WTC11 (cell line): ENCODE data around the gene RPL29. TPM values are rescaled to one million over a fixed set of nuclear protein-coding genes. Genes with fewer than 3 reads are reported as not detected.

ENCODE experiments used
- ATAC-seq: fragments of 200-7000 bp; cut with Tn5 transposase; 2 replicates; pipeline ENCODE4 v1.10.0; 2021; ENCODE audit warnings: mild to moderate bottlenecking, moderate library complexity
- CTCF ChIA-PET: fragments of 300-600 bp; sonication (Branson Sonifier 250); formaldehyde crosslinking; loops from one replicate; lab custom pipeline; 2021; ENCODE audit warnings: antibody characterized with exemption; lab: Charles Lee
- POLR2A ChIA-PET: fragments of 350-600 bp; sonication (Branson Sonifier 250); formaldehyde crosslinking; loops from one replicate; lab custom pipeline; 2021; ENCODE audit warnings: antibody characterized with exemption; lab: Charles Lee
- DNase-seq: peaks from one replicate; pipeline ENCODE4 v3.0.0; 2021; ENCODE audit warnings: low spot score
- H3K27ac Mint-ChIP-seq: 2 replicates; pipeline ENCODE4 v1.8.0; 2021; ENCODE audit warnings: mixed read lengths
- H3K27me3 Mint-ChIP-seq: 2 replicates; pipeline ENCODE4 v1.8.0; 2021; ENCODE audit warnings: low read depth, mild to moderate bottlenecking, moderate library complexity, mixed read lengths
- H3K36me3 Mint-ChIP-seq: 2 replicates; pipeline ENCODE4 v1.8.0; 2021; ENCODE audit warnings: mixed read lengths
- H3K4me1 Mint-ChIP-seq: 2 replicates; pipeline ENCODE4 v1.8.0; 2022; ENCODE audit warnings: mixed read lengths
- H3K4me3 Mint-ChIP-seq: 2 replicates; pipeline ENCODE4 v1.8.0; 2021; ENCODE audit warnings: mild to moderate bottlenecking, moderate library complexity, mixed read lengths
- H3K9me3 Mint-ChIP-seq: 2 replicates; pipeline ENCODE4 v1.8.0; 2021; ENCODE audit warnings: mixed read lengths
- CBFB ChIP-seq: sonication (generic); formaldehyde crosslinking; IDR thresholded peaks from 2 replicates; pipeline ENCODE4 v1.8.1; 2022; ENCODE audit warnings: mild to moderate bottlenecking, low read depth, missing genetic modification reagents
- HMGA2 ChIP-seq: fragments of 250-450 bp; sonication (Bioruptor Pico); IDR thresholded peaks from 2 replicates; pipeline ENCODE4 v1.4.0; 2021; ENCODE audit warnings: mild to moderate bottlenecking, moderate library complexity
- KAT7 ChIP-seq: sonication (generic); formaldehyde crosslinking; IDR thresholded peaks from 2 replicates; pipeline ENCODE4 v1.8.1; 2023; ENCODE audit warnings: missing genetic modification reagents, mild to moderate bottlenecking, borderline replicate concordance
- MXD4 ChIP-seq: fragments of 250-450 bp; sonication (Bioruptor Pico); IDR thresholded peaks from 2 replicates; pipeline ENCODE4 v1.8.0; 2021; ENCODE audit warnings: mild to moderate bottlenecking, moderate library complexity, borderline replicate concordance
- PRRX2 ChIP-seq: fragments of 250-450 bp; sonication (Bioruptor Pico); IDR thresholded peaks from 2 replicates; pipeline ENCODE4 v1.8.0; 2021; ENCODE audit warnings: mild to moderate bottlenecking
- SMAD3 ChIP-seq: sonication (generic); formaldehyde crosslinking; IDR thresholded peaks from 2 replicates; pipeline ENCODE4 v1.8.0; 2022; ENCODE audit warnings: missing genetic modification reagents, mild to moderate bottlenecking, borderline replicate concordance
- TP53 ChIP-seq: sonication (generic); formaldehyde crosslinking; IDR thresholded peaks from 2 replicates; pipeline ENCODE4 v1.8.1; 2023; ENCODE audit warnings: mild to moderate bottlenecking, missing genetic modification reagents
- ZMAT4 ChIP-seq: fragments of 250-450 bp; sonication (Bioruptor Pico); IDR thresholded peaks from 2 replicates; pipeline ENCODE4 v1.9.0; 2021; ENCODE audit warnings: mild to moderate bottlenecking
- ZNF317 ChIP-seq: sonication (generic); formaldehyde crosslinking; IDR thresholded peaks from 2 replicates; pipeline ENCODE4 v1.8.1; 2023; ENCODE audit warnings: low read depth, mild to moderate bottlenecking, moderate library complexity, missing genetic modification reagents, borderline replicate concordance
- ZNF396 ChIP-seq: fragments of 250-450 bp; sonication (Bioruptor Pico); IDR thresholded peaks from 2 replicates; pipeline ENCODE4 v1.8.0; 2021; ENCODE audit warnings: mild to moderate bottlenecking, moderate library complexity, borderline replicate concordance
- total RNA-seq: library from RNA; stranded (reverse); gene quantifications from 3 replicates; pipeline ENCODE4 v1.2.3, GENCODE V29; 2021
- TF ChIP-seq, protein P1 (sequence below): sonication (generic); formaldehyde crosslinking; IDR thresholded peaks from 2 replicates; pipeline ENCODE4 v1.8.1; 2022; ENCODE audit warnings: mild to moderate bottlenecking, moderate library complexity, missing genetic modification reagents
- TF ChIP-seq, protein P2 (sequence below): sonication (generic); formaldehyde crosslinking; IDR thresholded peaks from 2 replicates; pipeline ENCODE4 v1.8.1; 2023; ENCODE audit warnings: mild to moderate bottlenecking, missing genetic modification reagents

RPL29 gene
- total RNA-seq, 1 experiment from 2014 or later = 1,343 TPM

DNA sequence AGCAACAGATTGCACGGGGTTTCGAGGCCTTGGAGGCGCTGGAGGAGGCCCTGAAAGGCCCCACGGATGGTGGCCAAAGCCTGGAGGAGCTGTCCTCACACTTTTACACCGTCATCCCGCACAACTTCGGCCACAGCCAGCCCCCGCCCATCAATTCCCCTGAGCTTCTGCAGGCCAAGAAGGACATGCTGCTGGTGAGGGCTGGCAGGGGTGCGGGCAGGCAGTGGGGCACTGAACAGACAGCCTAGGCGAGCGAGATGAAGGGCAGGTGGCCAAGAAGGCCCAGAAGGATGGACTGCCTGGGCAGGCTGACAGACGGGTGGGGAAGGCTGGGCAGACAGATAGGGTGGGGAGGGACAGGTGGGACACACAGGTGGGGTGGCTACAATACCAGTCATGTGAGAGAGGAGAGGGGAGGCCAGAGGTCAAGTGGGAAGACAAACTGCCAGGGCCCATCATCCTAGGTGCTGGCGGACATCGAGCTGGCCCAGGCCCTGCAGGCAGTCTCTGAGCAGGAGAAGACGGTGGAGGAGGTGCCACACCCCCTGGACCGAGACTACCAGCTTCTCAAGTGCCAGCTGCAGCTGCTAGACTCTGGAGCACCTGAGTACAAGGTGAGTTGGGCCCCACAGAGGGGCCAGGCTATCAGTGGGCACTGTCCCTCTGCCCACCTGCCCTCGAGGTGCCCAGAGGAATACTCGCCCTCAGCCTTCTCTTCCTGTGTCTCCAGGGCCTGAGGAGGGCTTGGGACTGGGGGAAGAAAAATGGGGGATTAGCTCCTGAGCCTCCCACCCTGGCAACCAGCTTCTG lies 50.5 kb downstream of the RPL29 start (continued):
- TF ChIP-seq HMGA2 (CRISPR knock-in tag) (no peak), ZNF396 (no peak), PRRX2 (CRISPR knock-in tag) (no peak), CBFB (CRISPR knock-in tag) (no peak), MXD4 (CRISPR knock-in tag) (no peak), SMAD3 (no peak), KAT7 (CRISPR knock-in tag) (no peak)
- TF ChIP-seq, protein P1, sequence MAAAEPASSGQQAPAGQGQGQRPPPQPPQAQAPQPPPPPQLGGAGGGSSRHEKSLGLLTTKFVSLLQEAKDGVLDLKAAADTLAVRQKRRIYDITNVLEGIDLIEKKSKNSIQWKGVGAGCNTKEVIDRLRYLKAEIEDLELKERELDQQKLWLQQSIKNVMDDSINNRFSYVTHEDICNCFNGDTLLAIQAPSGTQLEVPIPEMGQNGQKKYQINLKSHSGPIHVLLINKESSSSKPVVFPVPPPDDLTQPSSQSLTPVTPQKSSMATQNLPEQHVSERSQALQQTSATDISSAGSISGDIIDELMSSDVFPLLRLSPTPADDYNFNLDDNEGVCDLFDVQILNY (CRISPR knock-in tag) = no peak
- TF ChIP-seq, protein P2, sequence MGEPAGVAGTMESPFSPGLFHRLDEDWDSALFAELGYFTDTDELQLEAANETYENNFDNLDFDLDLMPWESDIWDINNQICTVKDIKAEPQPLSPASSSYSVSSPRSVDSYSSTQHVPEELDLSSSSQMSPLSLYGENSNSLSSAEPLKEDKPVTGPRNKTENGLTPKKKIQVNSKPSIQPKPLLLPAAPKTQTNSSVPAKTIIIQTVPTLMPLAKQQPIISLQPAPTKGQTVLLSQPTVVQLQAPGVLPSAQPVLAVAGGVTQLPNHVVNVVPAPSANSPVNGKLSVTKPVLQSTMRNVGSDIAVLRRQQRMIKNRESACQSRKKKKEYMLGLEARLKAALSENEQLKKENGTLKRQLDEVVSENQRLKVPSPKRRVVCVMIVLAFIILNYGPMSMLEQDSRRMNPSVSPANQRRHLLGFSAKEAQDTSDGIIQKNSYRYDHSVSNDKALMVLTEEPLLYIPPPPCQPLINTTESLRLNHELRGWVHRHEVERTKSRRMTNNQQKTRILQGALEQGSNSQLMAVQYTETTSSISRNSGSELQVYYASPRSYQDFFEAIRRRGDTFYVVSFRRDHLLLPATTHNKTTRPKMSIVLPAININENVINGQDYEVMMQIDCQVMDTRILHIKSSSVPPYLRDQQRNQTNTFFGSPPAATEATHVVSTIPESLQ = no peak

DNA sequence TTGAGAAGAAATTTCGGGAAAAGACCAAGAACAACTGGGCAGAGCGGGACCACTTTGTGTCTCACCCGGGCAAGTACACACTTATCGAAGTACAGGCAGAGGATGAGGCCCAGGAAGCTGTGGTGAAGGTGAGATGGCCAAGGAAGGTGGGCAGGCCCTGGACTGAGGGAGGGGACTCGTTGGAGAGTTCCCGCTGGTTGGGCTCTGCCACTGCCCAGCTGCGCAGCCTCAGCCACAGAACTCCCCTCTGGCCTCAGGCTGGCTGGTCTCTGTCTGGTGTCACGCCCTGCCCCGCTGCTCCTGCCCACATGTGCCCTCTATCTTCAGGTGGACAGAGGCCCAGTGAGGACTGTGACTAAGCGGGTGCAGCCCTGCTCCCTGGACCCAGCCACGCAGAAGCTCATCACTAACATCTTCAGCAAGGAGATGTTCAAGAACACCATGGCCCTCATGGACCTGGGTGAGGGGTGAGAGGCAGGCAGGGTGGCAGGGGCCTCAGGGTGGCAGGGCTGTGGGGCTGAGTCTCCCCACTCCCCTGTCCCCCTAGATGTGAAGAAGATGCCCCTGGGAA lies 51.2 kb downstream of the RPL29 start:
- Mint-ChIP-seq H3K27ac (no peak overlapping the region), H3K4me3 (no peak overlapping the region), H3K36me3 (peaks cover 7% of the 10 kb centered on the region), H3K9me3 (no peaks in the 10 kb centered on the region), H3K27me3 (peaks cover 9% of the 10 kb centered on the region), H3K4me1 (peaks cover 17% of the 10 kb centered on the region)
- ATAC-seq (no peak), DNase-seq (no peak)
- ChIA-PET CTCF (interaction anchor here (1.1 to 1.4 kb wide), 2 partner anchors 30 to 39 kb away, joined by 3 read pairs; partner anchors contain the start of genes ABHD14B and ACY1), POLR2A (no interaction called here)
- TF ChIP-seq TP53 (CRISPR knock-in tag) = no peak
- TF ChIP-seq ZNF317 (CRISPR knock-in tag) = no peak
- no peak for TF ChIP-seq ZMAT4 (CRISPR knock-in tag)

Other genes with a start within 250 kb of the RPL29 start
- not detected in 3 replicates for gene IQCF6, start 216.7 kb downstream of the RPL29 start, total RNA-seq
- not detected in 3 replicates for gene IQCF2, start 134.3 kb downstream of the RPL29 start, total RNA-seq
- not detected in 3 replicates for gene IQCF5, start 120.3 kb downstream of the RPL29 start, total RNA-seq
- not detected in 3 replicates for gene IQCF1, start 92.5 kb downstream of the RPL29 start, total RNA-seq
- gene RRP9, start 54.0 kb downstream of the RPL29 start, total RNA-seq = 47.0 to 49.9 TPM (median 49.4 TPM) in 3 replicates
- gene PARP3, start 53.5 kb downstream of the RPL29 start, total RNA-seq = 2.8 to 2.9 TPM (median 2.8 TPM) in 3 replicates
- gene GPR62, start 40.5 kb downstream of the RPL29 start, total RNA-seq = 0.24 to 0.55 TPM (median 0.46 TPM) in 3 replicates
- 28.7 to 31.6 TPM (median 30.6 TPM) in 3 replicates for gene PCBP4, start 28.4 kb downstream of the RPL29 start, total RNA-seq
- gene ABHD14B, start 21.8 kb downstream of the RPL29 start, total RNA-seq = 11.8 to 12.6 TPM (median 12.3 TPM) in 3 replicates
- 3.8 to 5.9 TPM (median 4.5 TPM) in 3 replicates for gene ABHD14A, start 20.8 kb downstream of the RPL29 start, total RNA-seq
- 53.8 to 66.3 TPM (median 61.6 TPM) in 3 replicates for gene ACY1, start 12.4 kb downstream of the RPL29 start, total RNA-seq
- 15.9 to 18.8 TPM (median 16.2 TPM) in 3 replicates for gene DUSP7, start 60.7 kb upstream of the RPL29 start, total RNA-seq
- gene POC1A, start 158.5 kb upstream of the RPL29 start, total RNA-seq = 31.3 to 36.2 TPM (median 34.9 TPM) in 3 replicates
- gene ALAS1, start 202.3 kb upstream of the RPL29 start, total RNA-seq = 39.1 to 43.0 TPM (median 39.4 TPM) in 3 replicates
- not detected in 3 replicates for gene TLR9, start 229.8 kb upstream of the RPL29 start, total RNA-seq
- gene TWF2, start 243.3 kb upstream of the RPL29 start, total RNA-seq = 60.8 to 71.1 TPM (median 66.3 TPM) in 3 replicates
- gene PPM1M, start 249.9 kb upstream of the RPL29 start, total RNA-seq = 5.1 to 7.0 TPM (median 6.0 TPM) in 3 replicates